K562 (cell line): ENCODE measurements around the gene ALK. TPM values are rescaled to one million over a fixed set of nuclear protein-coding genes. Genes with fewer than 3 reads are reported as not detected.

Source experiments
- ATAC-seq: fragments of 200-7000 bp; cut with Tn5 transposase; 3 replicates; pipeline ENCODE4 v1.9.1; 2020; ENCODE audit warnings: moderate library complexity
- BruUV-seq: library from RNA; stranded (reverse); fragments of 400-500 nt; replicated peaks from 2 replicates; lab custom pipeline; 2021; lab: Mats Ljungman, UMichigan
- CTCF ChIA-PET: fragments of 300-600 bp; formaldehyde crosslinking; extraction: SDS; loops from one replicate; lab custom pipeline; 2021; ENCODE audit warnings: low intra/inter-chr PET ratio; lab: Yijun Ruan, JAX
- POLR2A ChIA-PET: fragments of 300-600, 350-650 bp; sonication (Branson Sonifier 250); formaldehyde crosslinking; extraction: SDS; loops from one replicate; lab custom pipeline; 2021; ENCODE audit warnings: antibody characterized with exemption, inconsistent platforms; lab: Yijun Ruan, JAX
- DNase-seq, 4 experiments: peaks; one replicate each; pipeline versions ENCODE4 v3.0.0 to v3.0.0-alpha.2; 2011 to 2018; ENCODE audit warnings: low spot score in 3 of 4, mixed read lengths in 3 of 4; ENCODE audit errors: extremely low read depth in 1 of 4
- FAIRE-seq: peaks from 2 replicates; lab custom pipeline; 2011; peaks lifted over from hg19 to GRCh38; lab: Jason Lieb, UNC
- H2AFZ ChIP-seq: 2 replicates; pipeline ENCODE4 v1.6.0; 2011; ENCODE audit warnings: low read depth, low read length, control low read depth, inconsistent platforms
- H3K27ac ChIP-seq: fragments of 200-600 bp; 3 replicates; pipeline ENCODE4 v1.8.0; 2011; ENCODE audit warnings: low read depth, mild to moderate bottlenecking, control low read depth, inconsistent platforms, low read length, moderate library complexity, mixed read lengths; ENCODE audit errors: extremely low read depth
- H3K27me3 ChIP-seq, 2 experiments: fragments of 300-600 bp in 1 of 2; 2 replicates in 1 of 2; 3 replicates in 1 of 2; pipeline versions ENCODE4 v1.6.0 to v1.8.0; 2011; ENCODE audit warnings: inconsistent platforms in 2 of 2, low read length in 2 of 2, mild to moderate bottlenecking in 1 of 2, mixed read lengths in 1 of 2, moderate library complexity in 1 of 2; ENCODE audit not compliant: control insufficient read depth in 2 of 2, insufficient read depth in 2 of 2
- H3K36me3 ChIP-seq: fragments of 300-600 bp; 3 replicates; pipeline ENCODE4 v1.8.0; 2011; ENCODE audit warnings: mild to moderate bottlenecking, low read length, inconsistent platforms; ENCODE audit not compliant: control insufficient read depth, insufficient read depth
- H3K4me1 ChIP-seq, 2 experiments: fragments of 200-600 bp in 1 of 2; replicated peaks in 1 of 2; 2 replicates in 1 of 2; 3 replicates in 1 of 2; pipeline versions ENCODE4 v1.5.1 to v1.8.0; 2011; ENCODE audit warnings: inconsistent platforms in 2 of 2, low read length in 2 of 2, mild to moderate bottlenecking in 1 of 2, mixed read lengths in 1 of 2, moderate library complexity in 1 of 2; ENCODE audit not compliant: control insufficient read depth in 2 of 2, insufficient read depth in 2 of 2
- H3K4me2 ChIP-seq: 2 replicates; pipeline ENCODE4 v1.6.1; 2011; ENCODE audit warnings: low read length, control low read depth, inconsistent platforms, mixed read lengths; ENCODE audit not compliant: insufficient read depth
- H3K4me3 ChIP-seq: fragments of 200-600 bp; sonication (generic), shearing (Covaris generic); 2 replicates; pipeline ENCODE4 v1.5.1; 2016; ENCODE audit warnings: control low read depth, inconsistent platforms
- H3K79me2 ChIP-seq: fragments of 200-600 bp; 3 replicates; pipeline ENCODE4 v1.8.0; 2011; ENCODE audit warnings: low read length, inconsistent platforms; ENCODE audit not compliant: control insufficient read depth, insufficient read depth
- H3K9ac ChIP-seq, 2 experiments: 2 replicates each; pipeline versions ENCODE4 v1.6.0 to v1.6.1; 2011; ENCODE audit warnings: low read depth in 2 of 2, low read length in 2 of 2, control low read depth in 1 of 2, inconsistent platforms in 1 of 2, mild to moderate bottlenecking in 1 of 2, mixed read lengths in 1 of 2; ENCODE audit not compliant: insufficient read depth in 1 of 2
- H3K9me1 ChIP-seq: one replicate; pipeline ENCODE4 v1.6.0; 2011; ENCODE audit warnings: inconsistent platforms, mild to moderate bottlenecking, low read length, moderate library complexity; ENCODE audit not compliant: control insufficient read depth, insufficient read depth
- H3K9me3 ChIP-seq: replicated peaks from 2 replicates; pipeline ENCODE4 v1.5.1; 2011; ENCODE audit warnings: low read depth, low read length, inconsistent platforms; ENCODE audit not compliant: control insufficient read depth, insufficient read depth
- H4K20me1 ChIP-seq: replicated peaks from 2 replicates; pipeline ENCODE4 v1.6.1; 2011; ENCODE audit warnings: low read length, inconsistent platforms, mixed read lengths; ENCODE audit not compliant: control insufficient read depth, insufficient read depth
- BRD9 ChIP-seq: fragments of 450-650 bp; IDR thresholded peaks from 2 replicates; pipeline ENCODE4 v1.6.1; 2018; ENCODE audit warnings: low read depth; ENCODE audit not compliant: partially characterized antibody
- CLOCK ChIP-seq: fragments of 250-450 bp; sonication (Bioruptor Pico); IDR thresholded peaks from 2 replicates; pipeline ENCODE4 v1.4.0; 2020; ENCODE audit warnings: mild to moderate bottlenecking, moderate library complexity, borderline replicate concordance
- CREM ChIP-seq: IDR thresholded peaks from 2 replicates; pipeline ENCODE4 v1.6.1; 2014; ENCODE audit warnings: antibody characterized with exemption, low read depth
- DACH1 ChIP-seq: fragments of 450-650 bp; IDR thresholded peaks from 2 replicates; pipeline ENCODE4 v1.6.1; 2018; ENCODE audit not compliant: partially characterized antibody
- GTF3C2 ChIP-seq: IDR thresholded peaks from 3 replicates; pipeline ENCODE4 v1.6.1; 2011; ENCODE audit warnings: borderline replicate concordance, mild to moderate bottlenecking, moderate library complexity; ENCODE audit not compliant: insufficient read length; ENCODE audit errors: extremely low read depth
- PPARD ChIP-seq: fragments of 250-450 bp; sonication (Bioruptor Pico); IDR thresholded peaks from 2 replicates; pipeline ENCODE4 v1.8.0; 2022; ENCODE audit warnings: inconsistent platforms, mild to moderate bottlenecking, moderate library complexity
- PRMT5 ChIP-seq: sonication (generic); formaldehyde crosslinking; IDR thresholded peaks from 2 replicates; pipeline ENCODE4 v1.5.0; 2020; ENCODE audit warnings: missing genetic modification reagents
- RUNX1 ChIP-seq: sonication (generic); IDR thresholded peaks from 2 replicates; pipeline ENCODE4 v1.6.1; 2016; ENCODE audit warnings: antibody characterized with exemption, low read depth
- ZNF444 ChIP-seq: fragments of 250-450 bp; sonication (Bioruptor Pico); IDR thresholded peaks from 2 replicates; pipeline ENCODE4 v1.4.0; 2020; ENCODE audit warnings: mild to moderate bottlenecking, moderate library complexity
- WGBS: fragments of 100-300 bp; shearing (Covaris generic); methylation state at CpG from one replicate; pipeline ENCODE4 v1.1.6; 2016; ENCODE audit warnings: low coverage, mixed read lengths; ENCODE audit not compliant: insufficient coverage; ENCODE audit errors: missing lambda C conversion rate; 5-methylcytosine and 5-hydroxymethylcytosine counted together
- in situ Hi-C: fragments of 300-500 bp; cut with MboI; formaldehyde crosslinking; loops from 4 replicates; pipeline ENCODE4 v1.15.0; 2018; ENCODE audit warnings: inconsistent platforms, mixed read lengths
- intact Hi-C: fragments of 100-400 bp; cut with micrococcal nuclease; formaldehyde crosslinking; loops from 2 replicates; pipeline ENCODE4 v1.14.2; 2022
- polyA plus RNA-seq, 8 experiments: library from polyadenylated mRNA; depleted of rRNA in 4 of 8; stranded (reverse) in 5 of 8; unstranded in 3 of 8; fragments of >200 nt; fragmentation: Nextera tagmentation in 2 of 8; fragmentation: Illumina TruSeq in 1 of 8; extraction: Ambion mirVana in 2 of 8; extraction: Trizol in 1 of 8; gene quantifications; 2 replicates each; pipeline versions ENCODE4 v1.2.1 to v1.2.3, GENCODE V29; 2011 to 2014; ENCODE audit warnings: inconsistent platforms in 1 of 8, missing spikeins in 1 of 8
- total RNA-seq, 7 experiments: library from RNA; depleted of rRNA in 6 of 7; stranded (reverse); fragments of >200 nt in 6 of 7; fragmentation: Illumina TruSeq in 2 of 7; extraction: Trizol in 2 of 7; gene quantifications; 2 replicates each; pipeline versions ENCODE4 v1.2.1 to v1.2.3, GENCODE V29; 2011 to 2021; ENCODE audit warnings: low replicate concordance in 1 of 7
- TF ChIP-seq, protein P1 (sequence below): sonication (generic); formaldehyde crosslinking; IDR thresholded peaks from 2 replicates; pipeline ENCODE4 v1.8.1; 2023; ENCODE audit warnings: mild to moderate bottlenecking, missing genetic modification reagents
- TF ChIP-seq, protein P2 (sequence below): fragments of 250-450 bp; sonication (Bioruptor Pico); IDR thresholded peaks from 2 replicates; pipeline ENCODE4 v1.5.0; 2020; ENCODE audit warnings: mild to moderate bottlenecking, borderline replicate concordance

The ALK gene
- total and polyA plus RNA-seq, 9 of the 15 experiments (the other 6 are each of a cell fraction or from before 2014, with no cell fraction given): not detected

GRCh38 chr2:29894822-29895614 lies 26.4 kb downstream of the ALK start:
- in situ Hi-C loops (no loop called here), intact Hi-C loops (no loop called here)
- no peak for DNase-seq
- 0% methylated on average over 3 of the region's 3 CpGs for WGBS
- no peaks in the 10 kb centered on the region; a peak in 1 of 5 replicates for H3K27me3 ChIP-seq
- H3K9ac ChIP-seq: no peak overlapping the region
- H3K4me1 ChIP-seq: no peaks in the 10 kb centered on the region
- ATAC-seq: no peak
- H3K4me2 ChIP-seq: no peak overlapping the region
- CTCF ChIA-PET: no interaction called here
- H3K36me3 ChIP-seq: no peaks in the 10 kb centered on the region
- POLR2A ChIA-PET: no interaction called here
- no peaks in the 10 kb centered on the region for H4K20me1 ChIP-seq
- no peaks in the 10 kb centered on the region for H3K9me1 ChIP-seq
- no peak for FAIRE-seq
- no TSS peak for BruUV-seq
- no peak overlapping the region for H2AFZ ChIP-seq
- no peak overlapping the region for H3K27ac ChIP-seq
- no peaks in the 10 kb centered on the region for H3K9me3 ChIP-seq
- H3K79me2 ChIP-seq: no peaks in the 10 kb centered on the region
- H3K4me3 ChIP-seq: no peak overlapping the region
- no peak for TF ChIP-seq RUNX1
- no peak for TF ChIP-seq GTF3C2
- TF ChIP-seq, protein P1, sequence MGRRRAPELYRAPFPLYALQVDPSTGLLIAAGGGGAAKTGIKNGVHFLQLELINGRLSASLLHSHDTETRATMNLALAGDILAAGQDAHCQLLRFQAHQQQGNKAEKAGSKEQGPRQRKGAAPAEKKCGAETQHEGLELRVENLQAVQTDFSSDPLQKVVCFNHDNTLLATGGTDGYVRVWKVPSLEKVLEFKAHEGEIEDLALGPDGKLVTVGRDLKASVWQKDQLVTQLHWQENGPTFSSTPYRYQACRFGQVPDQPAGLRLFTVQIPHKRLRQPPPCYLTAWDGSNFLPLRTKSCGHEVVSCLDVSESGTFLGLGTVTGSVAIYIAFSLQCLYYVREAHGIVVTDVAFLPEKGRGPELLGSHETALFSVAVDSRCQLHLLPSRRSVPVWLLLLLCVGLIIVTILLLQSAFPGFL (CRISPR knock-in tag): no peak
- TF ChIP-seq CLOCK (CRISPR knock-in tag): no peak
- TF ChIP-seq, protein P2, sequence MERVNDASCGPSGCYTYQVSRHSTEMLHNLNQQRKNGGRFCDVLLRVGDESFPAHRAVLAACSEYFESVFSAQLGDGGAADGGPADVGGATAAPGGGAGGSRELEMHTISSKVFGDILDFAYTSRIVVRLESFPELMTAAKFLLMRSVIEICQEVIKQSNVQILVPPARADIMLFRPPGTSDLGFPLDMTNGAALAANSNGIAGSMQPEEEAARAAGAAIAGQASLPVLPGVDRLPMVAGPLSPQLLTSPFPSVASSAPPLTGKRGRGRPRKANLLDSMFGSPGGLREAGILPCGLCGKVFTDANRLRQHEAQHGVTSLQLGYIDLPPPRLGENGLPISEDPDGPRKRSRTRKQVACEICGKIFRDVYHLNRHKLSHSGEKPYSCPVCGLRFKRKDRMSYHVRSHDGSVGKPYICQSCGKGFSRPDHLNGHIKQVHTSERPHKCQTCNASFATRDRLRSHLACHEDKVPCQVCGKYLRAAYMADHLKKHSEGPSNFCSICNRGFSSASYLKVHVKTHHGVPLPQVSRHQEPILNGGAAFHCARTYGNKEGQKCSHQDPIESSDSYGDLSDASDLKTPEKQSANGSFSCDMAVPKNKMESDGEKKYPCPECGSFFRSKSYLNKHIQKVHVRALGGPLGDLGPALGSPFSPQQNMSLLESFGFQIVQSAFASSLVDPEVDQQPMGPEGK (CRISPR knock-in tag): no peak
- TF ChIP-seq PPARD: no peak
- TF ChIP-seq BRD9: no peak
- no peak for TF ChIP-seq CREM
- TF ChIP-seq DACH1: no peak
- TF ChIP-seq ZNF444: no peak
- TF ChIP-seq PRMT5 (CRISPR knock-in tag): no peak
